Liver (tissue), 9 donors: ENCODE measurements around the gene NUTM1. TPM values are rescaled to one million over a fixed set of nuclear protein-coding genes. Genes with fewer than 3 reads are reported as not detected.

Source experiments
- DNase-seq: peaks from one replicate; pipeline ENCODE4 v3.0.0-alpha.2; 2017; ENCODE audit warnings: low spot score
- H3K27ac ChIP-seq, 2 donors: one replicate each; pipeline ENCODE4 v1.7.0; 2013; ENCODE audit warnings: inconsistent platforms in 2 of 2, low read length in 2 of 2, control low read depth in 1 of 2, low read depth in 1 of 2, mild to moderate bottlenecking in 1 of 2
- H3K27me3 ChIP-seq, 4 donors: one replicate each; pipeline versions ENCODE4 v1.6.1 to v1.7.0; 2013; ENCODE audit warnings: low read length in 3 of 4, inconsistent platforms in 1 of 4, mild to moderate bottlenecking in 1 of 4, moderate library complexity in 1 of 4; ENCODE audit not compliant: control insufficient read depth in 4 of 4, insufficient read depth in 4 of 4
- H3K36me3 ChIP-seq, 4 donors: one replicate each; pipeline versions ENCODE4 v1.6.1 to v1.7.0; 2013; ENCODE audit warnings: low read length in 3 of 4, mild to moderate bottlenecking in 3 of 4, low read depth in 1 of 4, moderate library complexity in 1 of 4; ENCODE audit not compliant: control insufficient read depth in 4 of 4, insufficient read depth in 3 of 4
- H3K4me1 ChIP-seq, 4 donors: one replicate each; pipeline versions ENCODE4 v1.6.1 to v1.7.0; 2013; ENCODE audit warnings: low read length in 3 of 4, mild to moderate bottlenecking in 3 of 4, moderate library complexity in 1 of 4; ENCODE audit not compliant: control insufficient read depth in 4 of 4, insufficient read depth in 4 of 4
- H3K4me3 ChIP-seq, 3 donors: one replicate each; pipeline versions ENCODE4 v1.6.1 to v1.7.0; 2013; ENCODE audit warnings: low read length in 3 of 3, control low read depth in 1 of 3, low read depth in 1 of 3, mild to moderate bottlenecking in 1 of 3
- H3K9ac ChIP-seq, 2 donors: one replicate each; pipeline ENCODE4 v1.7.0; 2013; ENCODE audit warnings: low read length in 2 of 2, mild to moderate bottlenecking in 2 of 2, moderate library complexity in 2 of 2, control low read depth in 1 of 2, low read depth in 1 of 2
- H3K9me3 ChIP-seq, 4 donors: one replicate each; pipeline versions ENCODE4 v1.6.1 to v1.7.0; 2013; ENCODE audit warnings: low read length in 3 of 4; ENCODE audit not compliant: control insufficient read depth in 4 of 4
- EGR1 ChIP-seq, 2 donors: IDR thresholded peaks; 2 replicates each; pipeline ENCODE4 v1.6.1; 2016 to 2018; ENCODE audit warnings: antibody characterized with exemption in 2 of 2, low read depth in 2 of 2
- FOXA1 ChIP-seq: IDR thresholded peaks from 2 replicates; pipeline ENCODE4 v1.6.1; 2016; ENCODE audit warnings: antibody characterized with exemption
- FOXA2 ChIP-seq: IDR thresholded peaks from 2 replicates; pipeline ENCODE4 v1.6.1; 2016; ENCODE audit warnings: antibody characterized with exemption
- GABPA ChIP-seq, 2 donors: IDR thresholded peaks in 1 of 2; conservative IDR thresholded peaks in 1 of 2; 2 replicates each; pipeline ENCODE4 v1.6.1; 2016; ENCODE audit warnings: antibody characterized with exemption in 2 of 2, mild to moderate bottlenecking in 1 of 2, moderate library complexity in 1 of 2
- HNF4A ChIP-seq, 2 donors: conservative IDR thresholded peaks; 2 replicates each; pipeline ENCODE4 v1.6.1; 2016; ENCODE audit warnings: antibody characterized with exemption in 2 of 2, mild to moderate bottlenecking in 2 of 2
- HNF4G ChIP-seq: IDR thresholded peaks from 2 replicates; pipeline ENCODE4 v1.6.1; 2016; ENCODE audit warnings: antibody characterized with exemption
- JUND ChIP-seq, 2 donors: IDR thresholded peaks; 2 replicates each; pipeline ENCODE4 v1.6.1; 2016; ENCODE audit warnings: antibody characterized with exemption in 2 of 2
- NR2F2 ChIP-seq: IDR thresholded peaks from 2 replicates; pipeline ENCODE4 v1.6.1; 2016; ENCODE audit warnings: antibody characterized with exemption
- RAD21 ChIP-seq, 2 donors: IDR thresholded peaks; 2 replicates each; pipeline ENCODE4 v1.6.1; 2016; ENCODE audit warnings: antibody characterized with exemption in 2 of 2, mild to moderate bottlenecking in 2 of 2
- RXRA ChIP-seq, 2 donors: IDR thresholded peaks; 2 replicates each; pipeline ENCODE4 v1.6.1; 2017 to 2018; ENCODE audit warnings: antibody characterized with exemption in 2 of 2, mild to moderate bottlenecking in 1 of 2
- SP1 ChIP-seq: IDR thresholded peaks from 2 replicates; pipeline ENCODE4 v1.6.1; 2018; ENCODE audit warnings: antibody characterized with exemption, mild to moderate bottlenecking
- TAF1 ChIP-seq: conservative IDR thresholded peaks from 2 replicates; pipeline ENCODE4 v1.6.1; 2016; ENCODE audit warnings: antibody characterized with exemption, mild to moderate bottlenecking
- YY1 ChIP-seq: IDR thresholded peaks from 2 replicates; pipeline ENCODE4 v1.6.1; 2016; ENCODE audit warnings: antibody characterized with exemption, mild to moderate bottlenecking
- WGBS: extraction: QIAGEN DNeasy Blood & Tissue Kit; methylation state at CpG from one replicate; pipeline ENCODE4 v1.1.7; 2013; 5-methylcytosine and 5-hydroxymethylcytosine counted together
- polyA plus RNA-seq, 2 donors: library from polyadenylated mRNA; stranded (reverse) in 1 of 2; unstranded in 1 of 2; fragments of 200-250 nt in 1 of 2; fragments of >200 nt in 1 of 2; fragmentation: Nextera tagmentation in 1 of 2; extraction: Ambion mirVana in 1 of 2; gene quantifications; one replicate each; pipeline versions ENCODE4 v1.2.1 to v1.2.3, GENCODE V29; 2013 to 2015
- total RNA-seq, 2 donors: library from RNA; depleted of rRNA; stranded (reverse); fragments of >200 nt; gene quantifications; one replicate each; pipeline ENCODE4 v1.2.3, GENCODE V29; 2014
- TF ChIP-seq, protein P1 (sequence below): IDR thresholded peaks from 2 replicates; pipeline ENCODE4 v1.6.1; 2016; ENCODE audit warnings: antibody characterized with exemption
- TF ChIP-seq, protein P2 (sequence below): IDR thresholded peaks from 2 replicates; pipeline ENCODE4 v1.6.1; 2016; ENCODE audit warnings: antibody characterized with exemption
- TF ChIP-seq, protein P3 (sequence below): IDR thresholded peaks from 2 replicates; pipeline ENCODE4 v1.6.1; 2016; ENCODE audit warnings: antibody characterized with exemption
- TF ChIP-seq, protein P4 (sequence below): IDR thresholded peaks from 2 replicates; pipeline ENCODE4 v1.6.1; 2016; ENCODE audit warnings: antibody characterized with exemption, mild to moderate bottlenecking
- TF ChIP-seq, protein P5 (sequence below): fragments of 150-350 bp; IDR thresholded peaks from 2 replicates; pipeline ENCODE4 v1.5.1; 2017; ENCODE audit warnings: improper control_type of control experiment, low read depth, low read length; ENCODE audit not compliant: missing input control
- donor health status: healthy.
- donor health status: healthy.
- donor health status: healthy.
- donor health status: healthy.
- donor health status: healthy.

NUTM1 gene
- total and polyA plus RNA-seq, 4 donors, result not detected

DNA sequence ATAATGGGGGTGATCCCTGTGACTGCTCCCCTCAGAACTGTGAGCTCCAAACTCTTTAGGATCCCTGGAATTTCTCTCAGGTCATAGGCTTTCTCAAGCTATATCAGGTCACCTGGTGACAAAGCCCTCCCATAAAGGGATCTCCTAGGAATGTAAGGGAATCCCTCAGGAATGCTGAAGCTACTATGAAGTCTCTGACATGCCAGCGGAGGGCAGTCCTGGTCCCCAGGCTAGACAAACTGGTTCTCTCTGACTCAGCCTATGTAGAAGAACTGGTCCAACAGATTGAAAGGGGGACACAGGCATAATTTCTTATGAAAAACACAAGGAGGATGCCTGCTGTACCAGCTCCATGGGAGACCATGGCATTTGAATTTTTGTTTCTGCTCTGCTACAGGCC is 17.2 kb downstream of the NUTM1 start:
- DNase-seq, result no peak
- Histone ChIP-seq H3K36me3 (peaks cover 0 to 2% (median 0%) of the 10 kb centered on the region in 4 donors), H3K27ac (no peak overlapping the region), H3K4me3 (no peak overlapping the region), H3K27me3 (no peaks in the 10 kb centered on the region), H3K9me3 (no peaks in the 10 kb centered on the region), H3K4me1 (no peaks in the 10 kb centered on the region), H3K9ac (no peak overlapping the region)
- 93% methylated on average over 1 of the region's 1 CpG for WGBS
- TF ChIP-seq, protein P1, sequence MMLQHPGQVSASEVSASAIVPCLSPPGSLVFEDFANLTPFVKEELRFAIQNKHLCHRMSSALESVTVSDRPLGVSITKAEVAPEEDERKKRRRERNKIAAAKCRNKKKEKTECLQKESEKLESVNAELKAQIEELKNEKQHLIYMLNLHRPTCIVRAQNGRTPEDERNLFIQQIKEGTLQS, result no peak
- TF ChIP-seq GABPA (IDR thresholded peaks at IDR 0.05 in 1 of 2, conservative IDR thresholded peaks at IDR 0.05 in 1 of 2) (no peak), HNF4A (conservative IDR thresholded peaks at IDR 0.05) (no peak), EGR1 (IDR thresholded peaks at IDR 0.05; ENCODE audit: low read depth in 2 of 2) (no peak), SP1 (no peak), FOXA1 (no peak), RXRA (IDR thresholded peaks at IDR 0.05) (no peak), NR2F2 (no peak)
- TF ChIP-seq, protein P2, sequence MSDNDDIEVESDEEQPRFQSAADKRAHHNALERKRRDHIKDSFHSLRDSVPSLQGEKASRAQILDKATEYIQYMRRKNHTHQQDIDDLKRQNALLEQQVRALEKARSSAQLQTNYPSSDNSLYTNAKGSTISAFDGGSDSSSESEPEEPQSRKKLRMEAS, result no peak
- TF ChIP-seq, protein P3, sequence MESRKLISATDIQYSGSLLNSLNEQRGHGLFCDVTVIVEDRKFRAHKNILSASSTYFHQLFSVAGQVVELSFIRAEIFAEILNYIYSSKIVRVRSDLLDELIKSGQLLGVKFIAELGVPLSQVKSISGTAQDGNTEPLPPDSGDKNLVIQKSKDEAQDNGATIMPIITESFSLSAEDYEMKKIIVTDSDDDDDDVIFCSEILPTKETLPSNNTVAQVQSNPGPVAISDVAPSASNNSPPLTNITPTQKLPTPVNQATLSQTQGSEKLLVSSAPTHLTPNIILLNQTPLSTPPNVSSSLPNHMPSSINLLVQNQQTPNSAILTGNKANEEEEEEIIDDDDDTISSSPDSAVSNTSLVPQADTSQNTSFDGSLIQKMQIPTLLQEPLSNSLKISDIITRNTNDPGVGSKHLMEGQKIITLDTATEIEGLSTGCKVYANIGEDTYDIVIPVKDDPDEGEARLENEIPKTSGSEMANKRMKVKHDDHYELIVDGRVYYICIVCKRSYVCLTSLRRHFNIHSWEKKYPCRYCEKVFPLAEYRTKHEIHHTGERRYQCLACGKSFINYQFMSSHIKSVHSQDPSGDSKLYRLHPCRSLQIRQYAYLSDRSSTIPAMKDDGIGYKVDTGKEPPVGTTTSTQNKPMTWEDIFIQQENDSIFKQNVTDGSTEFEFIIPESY, result no peak

DNA sequence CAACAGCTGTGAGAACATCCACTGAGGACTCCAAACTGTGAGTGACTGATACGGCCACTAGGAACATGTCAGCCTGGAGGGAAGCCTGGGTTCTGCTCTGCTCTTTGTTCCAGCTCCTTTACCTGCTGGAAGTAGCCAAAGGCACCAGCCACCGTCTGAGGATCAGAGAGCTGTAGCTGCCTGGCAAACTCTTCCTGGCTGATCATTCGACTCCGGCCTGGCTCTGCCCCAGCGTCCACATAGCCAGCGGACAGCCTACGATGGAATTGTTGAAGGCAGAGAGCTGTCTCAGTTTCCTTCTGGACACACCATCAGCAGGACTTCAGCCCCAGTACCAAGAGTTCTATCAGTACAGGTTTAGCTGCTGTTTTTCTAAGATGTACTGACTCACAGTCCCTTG is 18.2 kb downstream of the NUTM1 start:
- DNase-seq, result no peak
- TF ChIP-seq FOXA2, result no peak
- TF ChIP-seq, protein P2, result no peak
- TF ChIP-seq, protein P4, sequence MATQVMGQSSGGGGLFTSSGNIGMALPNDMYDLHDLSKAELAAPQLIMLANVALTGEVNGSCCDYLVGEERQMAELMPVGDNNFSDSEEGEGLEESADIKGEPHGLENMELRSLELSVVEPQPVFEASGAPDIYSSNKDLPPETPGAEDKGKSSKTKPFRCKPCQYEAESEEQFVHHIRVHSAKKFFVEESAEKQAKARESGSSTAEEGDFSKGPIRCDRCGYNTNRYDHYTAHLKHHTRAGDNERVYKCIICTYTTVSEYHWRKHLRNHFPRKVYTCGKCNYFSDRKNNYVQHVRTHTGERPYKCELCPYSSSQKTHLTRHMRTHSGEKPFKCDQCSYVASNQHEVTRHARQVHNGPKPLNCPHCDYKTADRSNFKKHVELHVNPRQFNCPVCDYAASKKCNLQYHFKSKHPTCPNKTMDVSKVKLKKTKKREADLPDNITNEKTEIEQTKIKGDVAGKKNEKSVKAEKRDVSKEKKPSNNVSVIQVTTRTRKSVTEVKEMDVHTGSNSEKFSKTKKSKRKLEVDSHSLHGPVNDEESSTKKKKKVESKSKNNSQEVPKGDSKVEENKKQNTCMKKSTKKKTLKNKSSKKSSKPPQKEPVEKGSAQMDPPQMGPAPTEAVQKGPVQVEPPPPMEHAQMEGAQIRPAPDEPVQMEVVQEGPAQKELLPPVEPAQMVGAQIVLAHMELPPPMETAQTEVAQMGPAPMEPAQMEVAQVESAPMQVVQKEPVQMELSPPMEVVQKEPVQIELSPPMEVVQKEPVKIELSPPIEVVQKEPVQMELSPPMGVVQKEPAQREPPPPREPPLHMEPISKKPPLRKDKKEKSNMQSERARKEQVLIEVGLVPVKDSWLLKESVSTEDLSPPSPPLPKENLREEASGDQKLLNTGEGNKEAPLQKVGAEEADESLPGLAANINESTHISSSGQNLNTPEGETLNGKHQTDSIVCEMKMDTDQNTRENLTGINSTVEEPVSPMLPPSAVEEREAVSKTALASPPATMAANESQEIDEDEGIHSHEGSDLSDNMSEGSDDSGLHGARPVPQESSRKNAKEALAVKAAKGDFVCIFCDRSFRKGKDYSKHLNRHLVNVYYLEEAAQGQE, result no peak
- no peak for TF ChIP-seq NR2F2
- no peak for TF ChIP-seq TAF1
- TF ChIP-seq, protein P3, result no peak
- TF ChIP-seq, protein P5, sequence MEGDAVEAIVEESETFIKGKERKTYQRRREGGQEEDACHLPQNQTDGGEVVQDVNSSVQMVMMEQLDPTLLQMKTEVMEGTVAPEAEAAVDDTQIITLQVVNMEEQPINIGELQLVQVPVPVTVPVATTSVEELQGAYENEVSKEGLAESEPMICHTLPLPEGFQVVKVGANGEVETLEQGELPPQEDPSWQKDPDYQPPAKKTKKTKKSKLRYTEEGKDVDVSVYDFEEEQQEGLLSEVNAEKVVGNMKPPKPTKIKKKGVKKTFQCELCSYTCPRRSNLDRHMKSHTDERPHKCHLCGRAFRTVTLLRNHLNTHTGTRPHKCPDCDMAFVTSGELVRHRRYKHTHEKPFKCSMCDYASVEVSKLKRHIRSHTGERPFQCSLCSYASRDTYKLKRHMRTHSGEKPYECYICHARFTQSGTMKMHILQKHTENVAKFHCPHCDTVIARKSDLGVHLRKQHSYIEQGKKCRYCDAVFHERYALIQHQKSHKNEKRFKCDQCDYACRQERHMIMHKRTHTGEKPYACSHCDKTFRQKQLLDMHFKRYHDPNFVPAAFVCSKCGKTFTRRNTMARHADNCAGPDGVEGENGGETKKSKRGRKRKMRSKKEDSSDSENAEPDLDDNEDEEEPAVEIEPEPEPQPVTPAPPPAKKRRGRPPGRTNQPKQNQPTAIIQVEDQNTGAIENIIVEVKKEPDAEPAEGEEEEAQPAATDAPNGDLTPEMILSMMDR, result no peak
- no peak for TF ChIP-seq JUND (IDR thresholded peaks at IDR 0.05)
- TF ChIP-seq SP1, result no peak
- TF ChIP-seq HNF4G, result no peak
- TF ChIP-seq GABPA (IDR thresholded peaks at IDR 0.05 in 1 of 2, conservative IDR thresholded peaks at IDR 0.05 in 1 of 2), result no peak
- TF ChIP-seq YY1, result no peak
- no peak for TF ChIP-seq RAD21 (IDR thresholded peaks at IDR 0.05)
- no peak for TF ChIP-seq EGR1 (IDR thresholded peaks at IDR 0.05; ENCODE audit: low read depth in 2 of 2)
- TF ChIP-seq HNF4A (conservative IDR thresholded peaks at IDR 0.05), result no peak
- TF ChIP-seq FOXA1, result no peak
- TF ChIP-seq RXRA (IDR thresholded peaks at IDR 0.05), result no peak
- Histone ChIP-seq H3K4me1 (peaks cover 0 to 4% (median 3%) of the 10 kb centered on the region in 4 donors), H3K9me3 (no peaks in the 10 kb centered on the region), H3K27ac (no peak overlapping the region), H3K27me3 (no peaks in the 10 kb centered on the region), H3K4me3 (no peak overlapping the region), H3K36me3 (peaks cover 0 to 2% (median 0%) of the 10 kb centered on the region in 4 donors), H3K9ac (no peak overlapping the region)
- WGBS, result 92% methylated on average over 7 of the region's 7 CpGs
